D721Med (cell line): ENCODE results near the gene CBX4.
"Not testable (repeated sequence)": the region's sequence is repeated elsewhere in the genome, so short reads cannot be mapped to it uniquely, and the experiment has no call there.

Source experiments
- DNase-seq: peaks from one replicate; pipeline ENCODE4 v3.0.0; 2011; ENCODE audit warnings: low spot score; ENCODE audit not compliant: insufficient read length
- FAIRE-seq: peaks from 2 replicates; lab custom pipeline; 2011; peaks lifted over from hg19 to GRCh38; lab: Jason Lieb, UNC
- TF ChIP-seq, protein P1 (sequence below): IDR thresholded peaks from 2 replicates; pipeline ENCODE4 v1.5.1; 2012; ENCODE audit warnings: mild to moderate bottlenecking, control low read depth; ENCODE audit not compliant: insufficient read depth; ENCODE audit errors: missing control alignments

The CBX4 gene

DNA sequence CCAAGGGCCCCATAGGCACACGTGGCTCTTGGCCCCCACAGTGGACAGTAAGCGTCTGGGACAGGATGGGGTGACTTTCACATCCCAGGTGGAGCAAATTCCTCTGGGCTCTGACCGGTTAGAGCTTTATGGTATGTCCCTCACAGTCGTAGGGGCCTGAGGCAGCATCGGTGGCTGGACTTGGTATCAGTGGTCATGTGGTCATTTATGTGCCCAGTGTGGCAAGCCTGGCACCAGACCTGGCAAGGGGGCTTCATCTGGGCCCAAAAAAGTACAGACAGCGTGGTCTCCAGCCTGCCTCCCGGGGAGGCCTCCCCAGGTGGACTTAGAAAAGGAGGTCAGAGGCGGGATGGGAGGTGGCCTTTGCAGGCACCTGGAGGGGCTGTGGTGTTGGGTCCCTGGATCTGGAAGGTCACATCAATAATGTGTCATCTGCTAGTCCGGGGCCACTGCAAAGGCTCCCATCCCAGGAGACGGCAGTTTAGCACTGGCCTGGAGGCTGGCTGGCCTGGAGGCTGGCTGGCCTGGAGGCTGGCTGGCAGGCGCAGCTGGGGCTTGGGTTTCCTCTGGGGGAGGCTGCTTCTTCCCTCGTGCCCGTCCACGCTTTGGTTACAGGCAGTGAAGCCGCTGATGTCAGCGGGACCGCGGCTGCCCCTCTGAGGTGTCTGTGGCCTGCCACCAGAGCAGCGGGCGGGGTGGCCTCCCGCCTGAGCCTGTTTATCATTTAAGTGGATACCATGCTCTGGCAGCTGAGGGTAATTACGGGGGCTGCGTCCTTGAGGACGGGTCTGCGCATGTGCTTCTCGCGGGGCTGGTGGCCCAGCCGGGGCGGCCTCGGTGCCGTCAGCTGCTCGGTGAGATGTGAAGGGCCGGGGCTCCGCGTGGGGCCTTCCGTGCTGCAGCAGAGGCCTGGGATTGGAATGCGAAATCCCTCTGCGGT is 20.7 kb upstream of the CBX4 start:
- TF ChIP-seq, protein P1, sequence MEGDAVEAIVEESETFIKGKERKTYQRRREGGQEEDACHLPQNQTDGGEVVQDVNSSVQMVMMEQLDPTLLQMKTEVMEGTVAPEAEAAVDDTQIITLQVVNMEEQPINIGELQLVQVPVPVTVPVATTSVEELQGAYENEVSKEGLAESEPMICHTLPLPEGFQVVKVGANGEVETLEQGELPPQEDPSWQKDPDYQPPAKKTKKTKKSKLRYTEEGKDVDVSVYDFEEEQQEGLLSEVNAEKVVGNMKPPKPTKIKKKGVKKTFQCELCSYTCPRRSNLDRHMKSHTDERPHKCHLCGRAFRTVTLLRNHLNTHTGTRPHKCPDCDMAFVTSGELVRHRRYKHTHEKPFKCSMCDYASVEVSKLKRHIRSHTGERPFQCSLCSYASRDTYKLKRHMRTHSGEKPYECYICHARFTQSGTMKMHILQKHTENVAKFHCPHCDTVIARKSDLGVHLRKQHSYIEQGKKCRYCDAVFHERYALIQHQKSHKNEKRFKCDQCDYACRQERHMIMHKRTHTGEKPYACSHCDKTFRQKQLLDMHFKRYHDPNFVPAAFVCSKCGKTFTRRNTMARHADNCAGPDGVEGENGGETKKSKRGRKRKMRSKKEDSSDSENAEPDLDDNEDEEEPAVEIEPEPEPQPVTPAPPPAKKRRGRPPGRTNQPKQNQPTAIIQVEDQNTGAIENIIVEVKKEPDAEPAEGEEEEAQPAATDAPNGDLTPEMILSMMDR = no peak
- FAIRE-seq (no peak), DNase-seq (no peak)

GRCh38 chr17:79857095-79857494 is 17.9 kb upstream of the CBX4 start:
- no peak for DNase-seq
- no peak for FAIRE-seq
- TF ChIP-seq, protein P1 = no peak

DNA sequence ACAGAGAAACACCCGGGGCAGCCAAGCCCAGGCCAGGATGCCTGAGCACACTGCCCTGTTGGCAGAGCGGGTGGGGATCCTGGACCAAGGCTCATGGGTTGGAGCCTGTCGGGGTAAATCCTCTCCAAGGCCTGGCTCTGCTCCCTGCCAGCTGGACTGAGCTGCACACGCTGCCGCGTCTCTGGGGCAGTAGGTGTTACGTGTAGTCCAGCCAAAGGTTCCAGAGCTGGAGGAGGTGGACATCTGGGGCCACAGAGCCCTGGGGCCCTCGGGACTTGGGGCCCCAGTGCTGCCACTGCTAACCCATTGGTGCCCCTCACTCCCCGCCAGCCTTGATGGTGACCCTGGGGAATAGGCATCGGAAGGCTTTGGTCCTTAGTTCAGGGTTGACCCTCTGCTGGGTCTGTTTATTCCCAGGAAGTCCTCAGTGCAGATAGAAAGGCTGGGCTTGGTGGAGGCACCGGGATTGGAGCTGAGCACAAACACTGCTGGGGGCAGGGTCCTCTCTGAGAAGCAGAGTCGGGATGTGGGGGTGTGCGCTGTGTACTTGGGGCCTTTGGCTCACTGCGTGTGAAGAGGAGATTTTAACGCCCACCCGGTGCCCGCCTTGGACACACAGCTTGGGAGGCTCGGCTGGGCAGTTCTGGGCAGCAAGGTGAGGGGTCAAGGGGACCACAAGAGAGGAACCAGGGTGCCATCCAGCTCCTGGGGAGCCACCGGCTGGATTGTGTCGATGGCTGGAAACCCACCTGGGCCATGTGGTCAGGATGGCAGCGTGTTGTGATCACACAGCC is 16.3 kb upstream of the CBX4 start:
- TF ChIP-seq, protein P1 = no peak
- FAIRE-seq = no peak
- no peak for DNase-seq

GRCh38 chr17:79854080-79855060 is 15.1 kb upstream of the CBX4 start:
- TF ChIP-seq, protein P1 = no peak
- no peak for FAIRE-seq

GRCh38 chr17:79853168-79853567 is 13.9 kb upstream of the CBX4 start:
- FAIRE-seq, DNase-seq: not testable (repeated sequence)

More at GRCh38 chr17:79854080-79855060, 15.1 kb upstream of the CBX4 start:
- no peak for DNase-seq

- no peak for DNase-seq
- no peak for FAIRE-seq
- TF ChIP-seq, protein P1 = no peak
These were observed 13.5 kb upstream of the CBX4 start for GRCh38 chr17:79852748-79853147.

DNA sequence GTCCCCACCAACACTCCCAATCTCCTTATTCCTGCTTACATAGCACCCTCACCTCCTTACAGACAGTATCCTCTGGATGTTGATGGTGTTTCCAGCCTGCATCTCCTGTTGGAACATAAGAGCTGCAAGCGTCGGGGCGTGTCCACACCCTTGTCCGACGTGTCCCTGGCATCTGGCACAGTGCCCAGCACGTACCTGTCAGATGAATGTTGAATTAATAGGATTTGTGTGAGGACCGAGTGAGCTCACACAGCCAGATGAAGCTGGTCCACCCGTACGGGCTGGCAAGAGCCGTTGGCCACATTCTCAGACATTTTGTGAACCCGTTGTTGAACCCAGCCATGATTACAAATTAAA is 12.2 kb upstream of the CBX4 start:
- DNase-seq (no peak), FAIRE-seq (no peak)
- TF ChIP-seq, protein P1 = no peak
